ENCODE results near the gene KLHL34.

The KLHL34 gene

GRCh38 chrX:21657318-21658151 is 595 bp downstream of the KLHL34 start:
- no peak for DNase-seq
- in situ Hi-C loops (cut with HindIII; ENCODE audit: low pct_ligation_motif_present, low pct_unique_long_range_greater_than_20kb, low sequenced_read_pairs), result no loop called here

- in situ Hi-C loops (cut with HindIII; ENCODE audit: low pct_ligation_motif_present, low pct_unique_long_range_greater_than_20kb, low sequenced_read_pairs), result no loop called here
- DNase-seq, result no peak
Observed at GRCh38 chrX:21656587-21657317, 1.4 kb downstream of the KLHL34 start.

GRCh38 chrX:21655901-21656586 is 2.1 kb downstream of the KLHL34 start:
- in situ Hi-C loops (cut with HindIII; ENCODE audit: low pct_ligation_motif_present, low pct_unique_long_range_greater_than_20kb, low sequenced_read_pairs), result no loop called here
- no peak for DNase-seq

GRCh38 chrX:21645886-21646285 is 12.2 kb downstream of the KLHL34 start:
- DNase-seq, result no peak
- in situ Hi-C loops (cut with HindIII; ENCODE audit: low pct_ligation_motif_present, low pct_unique_long_range_greater_than_20kb, low sequenced_read_pairs), result no loop called here

GRCh38 chrX:21645431-21645830 is 12.7 kb downstream of the KLHL34 start:
- in situ Hi-C loops (cut with HindIII; ENCODE audit: low pct_ligation_motif_present, low pct_unique_long_range_greater_than_20kb, low sequenced_read_pairs), result no loop called here

GRCh38 chrX:21639775-21640174 is 18.4 kb downstream of the KLHL34 start:
- no peak for DNase-seq
- in situ Hi-C loops (cut with HindIII; ENCODE audit: low pct_ligation_motif_present, low pct_unique_long_range_greater_than_20kb, low sequenced_read_pairs), result no loop called here

More at GRCh38 chrX:21645431-21645830, 12.7 kb downstream of the KLHL34 start:
- no peak for DNase-seq

GRCh38 chrX:21638311-21638710 is 19.8 kb downstream of the KLHL34 start:
- in situ Hi-C loops (cut with HindIII; ENCODE audit: low pct_ligation_motif_present, low pct_unique_long_range_greater_than_20kb, low sequenced_read_pairs), result no loop called here
- DNase-seq, result no peak

GRCh38 chrX:21632027-21632426 is 26.1 kb downstream of the KLHL34 start:
- in situ Hi-C loops (cut with HindIII; ENCODE audit: low pct_ligation_motif_present, low pct_unique_long_range_greater_than_20kb, low sequenced_read_pairs), result no loop called here
- no peak for DNase-seq

- in situ Hi-C loops (cut with HindIII; ENCODE audit: low pct_ligation_motif_present, low pct_unique_long_range_greater_than_20kb, low sequenced_read_pairs), result no loop called here
- DNase-seq, result no peak
Observed at GRCh38 chrX:21623778-21624501, 34.2 kb downstream of the KLHL34 start.

GRCh38 chrX:21620234-21620633 is 37.9 kb downstream of the KLHL34 start:
- no peak for DNase-seq
- in situ Hi-C loops (cut with HindIII; ENCODE audit: low pct_ligation_motif_present, low pct_unique_long_range_greater_than_20kb, low sequenced_read_pairs), result no loop called here

GRCh38 chrX:21616386-21616785 is 41.7 kb downstream of the KLHL34 start:
- in situ Hi-C loops (cut with HindIII; ENCODE audit: low pct_ligation_motif_present, low pct_unique_long_range_greater_than_20kb, low sequenced_read_pairs), result no loop called here
- DNase-seq, result no peak

GRCh38 chrX:21612154-21612553 is 46.0 kb downstream of the KLHL34 start:
- no peak for DNase-seq
- in situ Hi-C loops (cut with HindIII; ENCODE audit: low pct_ligation_motif_present, low pct_unique_long_range_greater_than_20kb, low sequenced_read_pairs), result no loop called here

GRCh38 chrX:21610168-21610567 is 48.0 kb downstream of the KLHL34 start:
- in situ Hi-C loops (cut with HindIII; ENCODE audit: low pct_ligation_motif_present, low pct_unique_long_range_greater_than_20kb, low sequenced_read_pairs), result no loop called here
- DNase-seq, result no peak

GRCh38 chrX:21606002-21606401 is 52.1 kb downstream of the KLHL34 start:
- in situ Hi-C loops (cut with HindIII; ENCODE audit: low pct_ligation_motif_present, low pct_unique_long_range_greater_than_20kb, low sequenced_read_pairs), result no loop called here
- no peak for DNase-seq
